ENCODE measurements around the gene IQSEC1.

The IQSEC1 gene

GRCh38 chr3:12993517-12994356 lies 79.5 kb downstream of the IQSEC1 start:
- intact Hi-C loops (cut with DNase I), result loop anchor here (5.0 to 10.0 kb wide), 2 partner anchors 96 to 661 kb away; no protein-coding TSS in a partner anchor
- peak in 5 of 10 donors; percentile 11 to 89 (median 79) for DNase-seq

DNA sequence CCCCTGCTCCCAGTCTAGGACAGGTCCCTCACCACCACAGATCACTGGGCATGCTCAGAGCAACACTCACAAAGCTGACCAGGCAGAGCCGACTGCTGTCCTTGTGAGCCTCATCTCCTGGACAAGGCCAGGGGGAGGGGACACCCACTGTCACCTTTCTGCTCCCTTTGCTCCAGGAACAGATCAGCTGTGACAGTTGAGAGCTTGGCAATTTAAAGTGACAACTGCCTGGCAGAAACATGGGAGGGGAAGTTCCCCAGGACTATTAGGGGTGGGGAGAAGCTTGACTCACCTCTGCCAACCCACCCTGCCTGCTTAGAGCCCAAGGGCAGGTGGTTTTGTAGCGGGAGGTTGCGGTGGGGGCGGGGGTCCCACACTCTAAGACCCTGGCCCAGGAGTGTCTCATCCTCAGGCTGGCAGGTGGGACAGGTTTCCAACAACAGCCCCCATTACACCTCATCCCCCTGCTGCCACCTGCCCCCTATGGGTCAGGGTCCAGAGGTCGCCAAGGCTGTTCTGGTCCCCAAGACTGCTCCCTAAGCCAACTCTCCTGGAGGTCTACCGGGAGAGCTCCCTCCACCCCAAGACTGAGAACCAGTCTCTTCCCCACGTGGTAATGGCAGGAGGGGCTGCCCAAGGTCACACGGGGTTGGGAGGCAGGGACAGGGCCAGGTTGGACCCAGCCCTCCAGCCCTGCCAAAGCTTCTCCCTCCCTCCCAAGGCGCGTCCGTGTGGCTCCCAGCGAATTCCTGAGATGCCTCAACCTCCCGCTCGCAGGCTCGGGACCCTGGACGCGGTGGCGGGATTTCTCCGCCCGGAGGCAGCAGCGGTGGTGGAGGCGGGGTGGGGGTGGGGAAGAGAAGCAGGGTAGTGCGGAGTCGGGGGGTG lies 80.4 kb downstream of the IQSEC1 start:
- intact Hi-C loops (cut with DNase I), result loop anchor here (5.0 to 10.0 kb wide), 2 partner anchors 96 to 662 kb away; no protein-coding TSS in a partner anchor
- peak in 4 of 10 donors; percentile 10 to 79 (median 74) for DNase-seq

GRCh38 chr3:12991861-12992281 lies 81.4 kb downstream of the IQSEC1 start:
- DNase-seq, result peak in 3 of 10 donors; percentile 52 to 73 (median 68)
- intact Hi-C loops (cut with DNase I), result loop anchor here (5.0 to 10.0 kb wide), 2 partner anchors 95 to 663 kb away; no protein-coding TSS in a partner anchor

GRCh38 chr3:12991481-12991837 lies 81.8 kb downstream of the IQSEC1 start:
- peak in 2 of 10 donors; percentile 39 to 65 for DNase-seq
- intact Hi-C loops (cut with DNase I), result loop anchor here (5.0 to 10.0 kb wide), 2 partner anchors 94 to 663 kb away; no protein-coding TSS in a partner anchor

- peak in 3 of 10 donors; percentile 58 to 80 (median 77) for DNase-seq
- intact Hi-C loops (cut with DNase I), result loop anchor here (5.0 to 10.0 kb wide), 2 partner anchors 94 to 664 kb away; no protein-coding TSS in a partner anchor
Observed at GRCh38 chr3:12990781-12991480, 82.3 kb downstream of the IQSEC1 start.

DNA sequence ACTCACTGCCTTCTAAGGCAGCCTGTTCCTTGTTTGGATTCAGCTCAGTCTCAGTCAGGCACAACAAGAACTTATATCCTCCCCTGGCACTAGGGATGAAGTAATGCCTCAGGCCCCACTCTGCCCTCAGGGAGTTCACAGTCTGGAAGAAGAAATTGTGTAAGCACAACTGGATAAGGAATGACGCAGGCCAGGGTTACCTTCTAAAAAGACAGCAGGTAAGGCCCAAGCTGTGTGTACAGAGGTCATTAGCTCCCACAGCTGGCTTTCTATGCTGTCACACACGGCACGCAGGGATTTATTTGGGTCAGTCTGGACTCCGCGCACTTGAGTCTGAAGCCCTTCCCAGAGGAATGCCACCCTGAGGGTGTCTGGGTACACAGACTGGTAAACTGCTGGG lies 82.9 kb downstream of the IQSEC1 start:
- intact Hi-C loops (cut with DNase I), result loop anchor here (5.0 to 10.0 kb wide), 2 partner anchors 93 to 664 kb away; no protein-coding TSS in a partner anchor
- peak in 3 of 10 donors; percentile 44 to 55 (median 45) for DNase-seq

DNA sequence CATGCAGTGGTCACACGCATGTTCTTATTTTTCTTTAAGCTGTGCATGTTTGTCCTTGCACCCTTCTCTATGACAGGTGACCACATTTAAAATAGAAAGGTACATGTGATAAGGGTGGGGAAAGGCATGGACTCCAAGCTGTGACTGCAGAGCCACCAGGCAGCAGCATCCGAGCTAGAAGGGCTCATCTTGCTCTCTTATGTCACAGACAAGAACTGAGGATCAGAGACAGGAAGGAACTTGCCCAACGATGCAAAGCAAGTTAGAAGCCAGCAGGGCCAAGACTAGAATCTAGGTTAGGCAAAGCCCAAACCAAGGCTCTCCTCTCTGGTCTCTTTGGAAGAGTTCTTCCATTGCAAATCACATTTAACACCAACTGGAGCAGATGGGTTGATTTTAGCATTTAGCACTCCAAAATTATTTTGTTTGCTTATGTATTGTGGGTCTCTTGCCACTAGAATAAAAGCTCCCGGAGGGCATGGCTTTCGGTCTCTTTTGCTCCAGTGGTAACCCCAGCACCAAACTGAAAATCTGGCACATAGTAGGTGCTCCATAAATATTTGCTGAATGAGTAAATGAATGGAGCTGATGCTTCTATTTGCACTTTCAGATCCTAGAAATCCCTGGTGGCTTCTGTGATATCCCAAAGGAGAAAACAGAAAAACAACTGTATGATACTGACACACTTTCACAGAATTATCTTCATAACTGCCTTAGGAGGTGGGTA lies 84.3 kb downstream of the IQSEC1 start:
- intact Hi-C loops (cut with DNase I), result loop anchor here (10.0 kb wide), 1 partner anchor 54 kb away; no protein-coding TSS in a partner anchor
- DNase-seq, result peak in 2 of 10 donors; percentile 4 to 24

DNA sequence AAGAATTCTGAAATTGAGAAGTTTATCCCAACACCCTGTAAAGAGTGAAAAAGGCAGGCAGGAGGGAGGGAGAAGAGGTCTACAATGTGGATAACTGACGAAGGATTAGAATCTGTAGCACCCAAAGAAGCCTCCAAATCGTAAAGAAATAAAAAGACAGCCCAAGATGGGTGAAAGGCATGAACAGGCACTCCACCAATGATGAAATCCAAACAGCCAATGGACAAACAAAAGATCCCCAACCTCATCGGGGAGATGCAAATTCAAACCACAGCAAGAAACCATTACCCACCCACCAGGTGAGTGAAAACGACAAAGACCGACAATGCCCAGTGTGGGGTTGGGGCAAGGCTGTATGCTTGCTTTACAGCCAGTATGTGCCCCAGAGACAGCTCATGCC lies 85.6 kb downstream of the IQSEC1 start:
- intact Hi-C loops (cut with DNase I), result loop anchor here (10.0 kb wide), 1 partner anchor 53 kb away; no protein-coding TSS in a partner anchor
- no peak for DNase-seq

DNA sequence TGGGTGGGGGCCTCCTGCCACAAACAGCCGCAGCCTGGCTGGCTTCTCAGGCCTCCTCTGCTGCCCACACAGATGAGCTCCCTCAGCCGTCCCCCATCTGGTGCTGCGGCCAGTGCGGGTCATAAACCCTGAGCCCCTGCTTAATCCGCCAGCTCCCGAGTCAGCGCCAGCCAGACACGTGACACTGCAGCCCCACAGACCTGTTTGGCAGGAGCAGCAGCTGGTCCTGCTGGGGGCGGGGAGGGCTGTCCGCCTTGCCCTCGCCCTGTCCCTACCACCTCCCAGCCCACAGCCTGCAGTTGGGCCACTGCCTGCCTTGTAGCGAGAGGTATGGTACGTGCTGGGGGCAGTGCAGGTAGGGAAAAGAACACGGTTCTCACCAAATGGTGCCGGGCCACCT lies 86.2 kb downstream of the IQSEC1 start:
- DNase-seq, result peak in 3 of 10 donors; percentile 64 to 84 (median 66)
- intact Hi-C loops (cut with DNase I), result loop anchor here (10.0 kb wide), 1 partner anchor 52 kb away; no protein-coding TSS in a partner anchor

DNA sequence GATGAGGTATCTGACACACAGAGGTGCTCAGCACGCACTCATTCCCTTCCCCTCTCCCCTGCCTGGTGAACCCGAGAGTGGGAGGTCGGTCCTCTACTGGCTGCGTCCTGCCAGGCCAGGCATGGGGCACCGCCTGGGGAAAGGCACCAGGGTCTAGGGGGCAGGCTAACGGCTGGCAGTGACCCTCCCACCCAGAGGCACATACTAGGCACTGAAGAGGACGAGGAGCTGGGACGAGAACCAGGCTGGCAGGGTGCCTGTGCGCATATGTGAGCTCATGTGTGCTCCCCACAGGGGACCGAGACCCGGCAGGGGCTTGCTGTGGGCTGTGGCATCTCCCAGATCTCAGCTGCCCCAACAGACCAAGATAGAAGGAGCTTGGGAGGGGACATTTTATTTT lies 86.7 kb downstream of the IQSEC1 start:
- intact Hi-C loops (cut with DNase I), result loop anchor here (10.0 kb wide), 1 partner anchor 52 kb away; no protein-coding TSS in a partner anchor
- DNase-seq, result peak in 3 of 10 donors; percentile 41 to 69 (median 68)

DNA sequence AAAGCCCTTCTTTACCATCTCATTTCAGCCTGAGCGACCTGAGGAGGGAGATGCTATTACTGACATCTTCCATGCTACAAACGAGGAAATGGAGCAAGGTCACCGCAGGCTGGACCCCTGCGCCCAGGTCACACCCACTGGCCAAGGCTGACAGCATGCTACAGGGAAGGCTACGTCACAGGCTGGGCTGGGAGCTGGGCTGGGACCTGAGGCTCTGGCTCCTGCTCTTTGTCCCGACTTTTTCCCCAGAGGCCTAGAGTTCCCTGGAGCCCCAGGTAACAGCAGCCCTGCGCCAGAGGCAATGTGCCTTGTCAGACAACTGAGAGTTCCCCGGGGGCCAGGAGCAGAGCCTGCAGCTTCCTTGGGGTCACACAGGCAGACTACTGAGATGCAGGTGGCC lies 87.2 kb downstream of the IQSEC1 start:
- peak in 3 of 10 donors; percentile 42 to 76 (median 68) for DNase-seq
- intact Hi-C loops (cut with DNase I), result loop anchor here (10.0 kb wide), 1 partner anchor 51 kb away; no protein-coding TSS in a partner anchor

DNA sequence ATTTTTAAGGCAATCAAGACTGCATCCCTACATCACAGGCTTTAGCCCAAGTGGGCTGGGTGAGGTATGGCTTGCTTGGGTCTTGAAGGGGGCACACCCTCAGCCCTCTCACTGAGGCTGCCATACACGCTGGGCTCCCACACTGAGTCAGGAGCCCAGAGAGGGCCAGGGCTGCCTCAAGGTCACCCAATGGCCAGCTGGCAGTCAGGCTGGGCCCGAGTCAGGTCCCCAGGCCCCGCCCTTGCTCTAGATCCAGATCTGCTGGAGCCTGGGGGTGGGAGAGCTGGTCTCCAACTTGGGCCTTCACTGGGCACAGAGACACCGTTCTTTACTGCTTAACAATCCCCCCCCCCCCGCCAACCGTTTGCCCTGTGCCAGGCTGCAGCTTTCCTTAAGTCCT lies 88.1 kb downstream of the IQSEC1 start:
- peak in 2 of 10 donors; percentile 22 to 65 for DNase-seq
- intact Hi-C loops (cut with DNase I), result loop anchor here (10.0 kb wide), 1 partner anchor 50 kb away; no protein-coding TSS in a partner anchor

DNA sequence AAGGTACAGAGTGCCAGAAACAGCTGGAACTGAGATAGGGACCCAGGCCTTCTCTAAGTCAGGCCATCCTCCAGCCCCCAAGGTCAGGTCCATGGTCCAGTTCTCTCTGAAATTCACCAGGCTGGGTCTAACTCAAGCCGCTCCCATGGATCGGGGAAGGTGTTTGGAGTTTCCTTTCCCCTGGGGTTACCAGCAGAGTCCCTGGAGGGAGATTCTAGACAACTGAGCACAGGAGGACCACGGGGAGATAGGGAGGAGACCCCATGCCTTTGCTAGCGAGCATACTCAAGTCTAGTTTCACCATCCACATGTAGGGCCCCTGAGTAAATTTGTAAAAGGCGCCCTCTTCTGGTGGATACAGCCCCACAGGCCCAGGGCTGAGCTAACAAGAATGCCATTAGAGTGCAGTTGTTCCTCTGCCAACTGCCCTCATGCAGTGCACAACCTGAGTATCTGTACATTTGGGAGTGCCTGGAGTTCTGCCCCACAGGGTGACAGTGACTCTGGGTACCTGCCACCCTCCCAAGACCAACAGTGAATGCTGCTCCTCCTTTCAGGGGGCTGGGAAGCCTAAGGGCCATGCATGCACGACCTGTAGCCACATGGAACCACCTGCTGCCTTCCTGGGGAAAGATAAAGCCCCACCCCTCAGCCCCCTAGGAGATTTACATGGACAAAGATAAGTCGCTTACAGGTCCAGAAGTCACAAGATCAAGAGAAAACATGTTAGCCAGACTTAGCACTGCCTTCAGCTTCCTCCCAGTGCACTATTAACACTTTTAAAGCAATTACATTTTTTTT lies 89.0 kb downstream of the IQSEC1 start:
- peak in 7 of 10 donors; percentile 59 to 96 (median 72) for DNase-seq
- intact Hi-C loops (cut with DNase I), result loop anchor here (5.0 to 10.0 kb wide), 2 partner anchors 49 to 117 kb away; no protein-coding TSS in a partner anchor

DNA sequence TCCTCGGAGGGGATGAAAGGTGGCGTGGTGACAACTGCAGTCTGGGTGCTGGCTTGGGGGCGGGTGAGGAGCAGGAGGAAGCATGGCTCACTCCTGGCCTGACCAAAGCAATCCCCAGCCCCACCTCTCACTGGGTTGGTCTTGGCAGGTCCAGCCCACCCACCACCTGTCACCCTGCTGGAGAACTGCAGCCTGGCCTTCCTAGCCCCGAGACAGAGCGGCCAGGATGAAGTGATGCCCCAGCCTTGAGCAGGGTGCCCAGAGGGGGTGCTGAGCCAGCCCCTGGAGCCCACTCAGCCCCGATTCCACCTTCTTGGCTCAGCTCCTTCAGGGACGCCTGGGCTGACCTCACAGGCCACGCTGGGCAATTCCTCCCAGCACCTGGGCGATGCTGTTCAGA lies 89.9 kb downstream of the IQSEC1 start:
- DNase-seq, result peak in 2 of 10 donors; percentile 49 to 79
- intact Hi-C loops (cut with DNase I), result loop anchor here (5.0 to 10.0 kb wide), 2 partner anchors 49 to 116 kb away; no protein-coding TSS in a partner anchor

DNA sequence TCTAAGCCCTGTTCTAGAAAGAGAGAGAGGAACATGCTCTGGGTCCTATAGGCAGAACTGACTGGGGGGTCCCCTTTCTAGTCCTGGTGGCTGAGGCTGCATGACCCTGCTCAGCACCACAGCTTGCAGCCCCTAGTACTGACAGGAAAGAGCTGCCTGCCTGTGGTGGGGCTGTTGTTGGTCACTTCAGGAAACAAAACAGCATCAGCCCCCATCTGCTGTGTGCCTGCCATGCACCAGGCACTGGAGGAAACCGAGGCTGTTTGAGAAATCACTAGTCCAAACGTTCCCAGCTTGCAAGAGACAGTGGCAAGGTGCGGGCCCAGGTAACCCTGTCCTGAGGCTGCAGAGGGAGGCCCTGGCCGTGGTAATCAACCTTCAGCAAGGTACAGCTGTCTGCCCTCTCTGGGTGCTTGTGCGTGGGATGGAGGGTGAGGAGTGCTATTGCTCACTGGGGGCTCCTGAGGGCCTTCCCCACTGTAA lies 90.6 kb downstream of the IQSEC1 start:
- intact Hi-C loops (cut with DNase I), result loop anchor here (5.0 to 10.0 kb wide), 2 partner anchors 48 to 115 kb away; no protein-coding TSS in a partner anchor
- DNase-seq, result peak in 2 of 10 donors; percentile 22 to 57

DNA sequence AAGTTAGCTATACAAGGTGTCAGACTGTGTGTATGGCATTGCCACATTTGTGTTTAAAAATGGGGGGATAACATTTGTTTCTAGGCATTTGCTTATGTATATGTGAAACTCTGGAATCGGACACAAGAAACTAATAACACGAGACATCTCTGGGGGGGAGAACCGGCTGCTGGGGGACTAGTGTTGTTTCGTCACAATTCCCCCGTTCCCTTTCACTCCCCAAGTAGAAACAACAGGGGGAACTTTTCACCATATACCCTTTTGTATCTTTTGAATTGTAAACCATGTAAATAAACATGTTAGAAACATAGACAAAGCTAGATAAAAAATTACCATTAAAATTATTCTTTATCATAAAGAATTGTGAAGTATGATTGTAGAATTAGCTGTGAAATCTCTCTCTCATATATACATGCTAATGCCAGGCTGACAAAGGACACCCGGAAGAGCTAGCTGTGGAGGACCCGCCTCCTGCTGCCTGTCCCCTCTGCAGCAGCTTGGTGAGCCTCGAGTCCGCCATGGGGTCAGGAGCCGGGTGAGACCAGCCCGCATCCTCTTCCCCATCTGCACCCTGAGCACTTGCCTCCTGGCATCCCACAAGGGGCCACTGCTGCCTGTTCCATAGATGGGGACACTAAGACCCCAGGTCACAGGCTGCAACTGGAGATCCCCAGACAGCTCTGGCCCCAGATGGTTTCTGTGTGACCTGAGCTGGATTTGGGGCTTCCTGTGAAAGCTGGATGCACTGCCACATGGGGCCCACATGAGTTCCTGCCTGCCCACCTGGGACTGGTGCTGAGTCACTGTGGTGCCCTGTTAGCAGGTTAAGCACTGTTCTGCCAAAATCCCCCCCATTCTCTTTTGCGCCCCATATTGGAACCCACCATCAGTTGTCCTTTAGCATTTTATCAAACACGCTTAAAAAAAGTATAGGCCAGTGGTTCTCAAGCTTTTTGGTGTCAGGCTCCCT lies 91.6 kb downstream of the IQSEC1 start:
- peak in 2 of 10 donors; percentile 27 to 76 for DNase-seq
- intact Hi-C loops (cut with DNase I), result loop anchor here (5.0 to 10.0 kb wide), 2 partner anchors 47 to 114 kb away; no protein-coding TSS in a partner anchor
